Hematopoietic multipotent progenitor cell (in vitro differentiated cells): ENCODE results near the gene NDUFV2. TPM values are rescaled to one million over a fixed set of nuclear protein-coding genes. Genes with fewer than 3 reads are reported as not detected.
A peak's percentile ranks its signal among the peaks of the same experiment; 100 is the strongest.
"Not testable (repeated sequence)": the region's sequence is repeated elsewhere in the genome, so short reads cannot be mapped to it uniquely, and the experiment has no call there.

Source experiments
- DNase-seq, 3 donors: peaks; one replicate each; pipeline ENCODE4 v3.0.0-alpha.2; 2011 to 2015; ENCODE audit warnings: low read depth in 2 of 3, low spot score in 2 of 3
- total RNA-seq: library from RNA; depleted of rRNA; stranded (reverse); fragments of >200 nt; gene quantifications from one replicate; pipeline ENCODE4 v1.2.3, GENCODE V29; 2012

Gene NDUFV2
- total RNA-seq, 1 donor, result 49.3 TPM

DNA sequence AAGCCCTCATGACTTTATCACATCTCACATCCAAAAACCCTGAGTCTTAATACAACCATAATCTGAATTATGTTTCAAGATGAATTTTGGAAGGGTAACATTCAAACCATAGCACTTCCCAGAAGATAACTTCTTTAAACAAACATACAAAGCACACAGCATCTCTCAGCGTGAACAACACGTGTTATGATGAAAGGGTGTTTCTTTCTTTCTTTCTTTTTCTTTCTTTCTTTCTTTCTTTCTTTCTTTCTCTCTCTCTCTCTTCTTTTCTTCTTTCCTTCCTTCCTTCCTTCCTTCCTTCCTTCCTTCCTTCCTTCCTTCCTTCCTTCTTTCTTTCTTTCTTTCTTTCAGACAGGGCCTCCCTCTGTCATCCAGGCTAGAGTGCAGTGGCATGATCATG lies 13.8 kb upstream of the NDUFV2 start:
- DNase-seq, result not testable (repeated sequence)

DNA sequence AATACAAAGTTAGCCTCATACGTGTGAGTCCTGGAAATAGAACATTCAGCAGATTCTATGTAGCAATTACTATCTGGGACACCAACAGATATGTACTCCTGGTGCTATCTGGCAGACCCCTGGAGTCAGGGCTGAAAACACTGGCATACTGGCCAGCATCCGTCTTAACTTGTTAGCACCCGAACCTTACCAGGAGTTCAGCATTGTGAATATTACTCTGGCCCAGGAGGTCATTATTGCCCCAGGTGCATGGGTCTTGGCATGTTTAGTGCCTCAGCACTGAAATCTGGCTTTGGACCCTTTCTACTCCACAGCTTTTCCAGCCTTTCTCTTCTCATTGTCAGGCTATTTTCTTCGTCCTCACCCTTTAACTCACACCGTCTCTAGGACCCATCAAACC lies 11.9 kb upstream of the NDUFV2 start:
- no peak for DNase-seq

DNA sequence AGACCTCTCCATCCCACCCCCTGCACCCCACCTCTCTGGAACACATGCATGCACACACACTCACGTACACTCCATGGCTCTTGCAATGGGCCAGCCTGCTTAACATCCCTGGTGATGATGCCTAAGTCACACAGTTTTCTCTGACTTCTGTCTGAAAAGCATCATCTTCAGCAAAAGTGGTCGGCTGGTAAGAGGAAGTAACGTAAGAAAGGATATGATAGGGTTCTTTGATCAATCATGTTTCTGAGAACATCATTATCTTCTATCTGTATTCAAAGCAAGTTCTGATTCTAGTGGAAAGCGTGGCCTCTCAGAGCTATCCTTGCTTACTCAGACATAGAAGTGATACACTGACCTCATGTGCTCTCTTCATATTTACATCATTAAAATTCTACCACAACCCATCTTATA lies 11.4 kb upstream of the NDUFV2 start:
- DNase-seq, result no peak

DNA sequence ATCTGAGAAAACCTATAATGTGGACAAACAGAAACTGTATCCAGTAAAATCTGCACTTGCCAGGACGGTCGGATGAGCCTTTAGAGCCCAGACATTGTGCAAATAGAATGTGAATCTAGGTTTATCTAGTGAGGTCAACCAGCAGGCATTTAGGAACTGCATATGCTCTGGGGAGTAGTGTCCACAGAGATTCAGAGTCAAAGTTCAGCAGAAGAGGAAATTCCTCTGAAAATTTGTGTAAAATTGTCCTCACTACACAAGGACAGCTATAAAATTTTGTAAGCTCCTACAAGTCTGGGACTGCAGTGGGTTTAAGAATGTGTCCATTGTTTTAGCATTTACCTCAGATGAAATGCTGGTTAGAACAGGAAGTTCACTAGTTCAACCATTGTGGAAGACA lies 9.8 kb upstream of the NDUFV2 start:
- no peak for DNase-seq

DNA sequence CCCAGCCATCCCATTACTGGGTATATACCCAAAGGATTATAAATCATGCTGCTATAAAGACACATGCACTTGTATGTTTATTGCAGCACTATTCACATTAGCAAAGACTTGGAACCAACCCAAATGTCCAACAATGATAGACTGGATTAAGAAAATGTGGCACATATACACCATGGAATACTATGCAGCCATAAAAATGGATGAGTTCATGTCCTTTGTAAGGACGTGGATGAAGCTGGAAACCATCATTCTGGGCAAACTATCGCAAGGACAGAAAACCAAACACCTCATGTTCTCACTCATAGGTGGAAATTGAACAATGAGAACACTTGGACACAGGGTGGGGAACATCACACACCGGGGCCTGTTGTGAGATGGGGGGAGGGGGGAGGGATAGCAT lies 9.4 kb upstream of the NDUFV2 start:
- not testable (repeated sequence) for DNase-seq

DNA sequence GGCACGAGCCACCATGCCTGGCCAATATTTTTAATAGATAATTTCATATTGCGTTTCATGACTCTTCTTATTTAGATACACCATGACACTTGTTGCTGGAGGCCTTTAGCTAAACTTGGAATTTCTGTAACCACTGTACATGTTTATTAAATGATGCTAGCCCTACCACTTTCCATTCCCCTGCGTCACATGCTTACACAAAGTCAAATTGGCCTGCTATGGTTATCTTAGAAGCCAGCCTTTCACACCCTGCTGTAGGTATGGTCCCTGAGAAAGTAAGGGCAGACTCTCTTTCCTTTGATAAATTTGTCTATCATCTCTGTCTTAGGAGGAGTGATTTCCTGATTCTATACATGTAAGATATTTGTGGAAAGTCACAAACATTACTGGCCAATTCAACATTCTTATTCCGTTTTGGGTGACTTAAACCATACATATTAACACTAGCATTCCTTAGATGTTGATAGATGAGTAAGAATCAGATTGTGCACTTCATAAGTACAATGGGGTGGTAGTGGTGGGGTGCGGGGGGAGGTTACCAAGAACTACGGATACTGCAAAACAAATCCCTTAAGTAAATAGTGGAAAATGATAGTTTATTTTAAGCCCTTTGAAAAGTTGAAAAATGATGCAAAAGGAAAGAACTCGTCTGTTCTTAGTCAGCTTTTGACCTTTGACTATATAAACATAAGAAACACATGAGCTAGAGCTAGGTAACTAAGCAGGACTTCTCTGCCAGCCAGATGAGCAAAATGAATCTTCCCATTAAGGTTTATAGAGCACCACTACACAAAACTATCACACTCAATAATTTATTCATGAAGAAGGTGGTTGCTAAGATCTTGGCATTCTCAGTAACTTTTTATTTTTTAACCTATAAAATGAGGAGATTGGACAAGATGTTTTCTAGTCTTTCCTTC lies 7.9 kb upstream of the NDUFV2 start:
- no peak for DNase-seq

DNA sequence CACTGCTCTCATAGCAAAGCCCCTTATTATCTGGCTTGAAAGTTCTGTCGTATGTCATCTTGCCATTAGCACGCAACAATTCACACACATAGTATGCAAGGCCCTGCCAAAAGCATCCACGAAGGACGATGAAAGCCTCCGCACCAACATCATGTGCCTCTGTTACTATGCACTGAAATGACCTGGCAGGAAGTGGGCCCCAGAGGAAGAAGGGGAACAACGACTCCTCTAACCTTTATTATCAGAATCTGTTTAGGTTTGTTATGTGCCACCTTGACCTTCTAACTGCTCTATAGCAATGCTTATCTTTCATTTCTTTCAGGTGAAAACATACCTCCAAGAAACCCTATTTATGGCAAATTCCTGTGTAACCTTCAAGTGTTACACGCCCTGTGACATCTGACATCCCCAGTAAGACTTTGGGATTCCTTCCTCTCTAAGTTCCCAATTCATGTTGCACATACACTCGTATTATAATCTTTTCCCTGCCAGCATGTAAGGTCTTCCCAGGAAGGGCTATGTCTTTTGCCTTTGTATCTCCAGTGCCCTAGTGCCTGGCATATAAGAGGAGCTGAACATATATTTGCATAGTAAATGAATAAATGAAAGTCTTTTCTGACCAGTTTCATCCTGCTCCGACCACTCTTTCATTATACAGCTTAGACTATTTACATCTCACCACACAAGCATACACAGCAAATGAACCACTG lies 7.0 kb upstream of the NDUFV2 start:
- peak in 2 of 3 donors; percentile 53 to 68 for DNase-seq

DNA sequence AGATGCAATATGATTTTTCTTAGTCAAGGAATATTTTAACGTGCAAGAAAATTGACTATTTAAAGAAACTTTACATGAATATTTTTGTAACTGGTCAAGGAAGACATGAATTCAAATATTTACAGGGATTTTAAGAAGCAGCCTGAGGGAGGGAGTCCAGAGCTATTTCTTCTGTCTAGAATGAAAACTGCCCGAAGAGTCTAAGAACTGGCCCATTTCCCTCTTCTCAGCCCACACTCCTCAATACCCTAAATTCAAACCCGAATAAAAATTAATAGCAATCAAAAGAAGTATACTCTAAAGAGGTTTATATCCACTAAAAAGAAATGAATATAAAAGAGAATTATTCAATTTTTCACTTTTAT lies 6.5 kb upstream of the NDUFV2 start:
- no peak for DNase-seq

DNA sequence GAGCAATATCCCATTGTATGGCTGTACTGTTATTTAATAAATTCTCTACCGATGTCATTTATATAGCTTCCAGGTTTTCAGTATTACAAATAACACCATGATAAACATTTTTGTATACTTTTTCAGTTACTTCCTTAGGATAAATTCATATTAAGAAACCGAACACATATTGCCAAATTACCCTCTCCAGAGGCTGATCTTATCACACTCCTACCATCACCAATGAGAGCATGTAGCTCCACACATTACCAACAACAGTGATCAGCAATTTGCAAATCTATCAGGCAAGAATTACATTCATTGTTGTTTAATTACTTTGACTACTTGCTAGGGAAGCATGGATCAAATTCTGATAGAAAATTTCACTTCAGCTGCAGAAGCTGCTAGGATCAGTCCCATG lies 5.8 kb upstream of the NDUFV2 start:
- DNase-seq, result no peak

DNA sequence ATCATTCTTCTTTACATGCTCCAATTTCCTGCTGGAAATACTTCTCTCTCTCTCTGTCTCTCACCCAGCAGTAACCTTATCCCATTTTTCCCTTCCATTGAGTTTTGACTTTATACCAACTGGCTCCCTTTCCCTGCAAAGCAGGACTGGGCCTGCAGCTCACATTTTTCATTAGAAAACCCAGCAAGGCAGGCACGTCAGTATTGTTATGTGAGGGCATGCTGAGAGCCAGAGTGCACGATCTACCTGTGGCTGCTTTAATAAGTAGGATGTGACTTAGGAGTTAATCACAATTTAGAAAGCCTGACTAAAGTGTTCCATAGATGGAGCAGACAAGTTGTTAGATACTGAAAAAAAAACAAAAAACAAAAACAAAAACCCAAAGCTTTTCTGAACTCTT lies 5.2 kb upstream of the NDUFV2 start:
- no peak for DNase-seq

DNA sequence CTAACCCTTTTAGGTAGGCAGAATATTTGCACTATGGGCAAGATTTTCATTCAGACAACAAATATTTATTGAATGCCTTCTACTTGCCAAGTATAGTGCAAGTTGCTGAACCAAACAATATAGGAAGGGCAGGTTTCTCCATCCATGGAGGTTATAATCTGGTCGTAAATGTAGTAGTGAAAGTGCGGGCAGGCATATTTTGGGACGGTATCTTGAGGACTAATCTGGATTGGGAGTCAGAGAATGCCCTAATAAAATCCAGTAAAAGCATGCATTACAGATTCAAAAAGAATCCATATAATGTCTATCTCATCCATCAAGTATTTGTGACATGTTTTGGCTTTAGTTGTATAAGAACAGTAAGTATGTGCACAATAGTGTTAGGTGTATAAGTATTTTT lies 1.7 kb upstream of the NDUFV2 start:
- DNase-seq, result no peak

DNA sequence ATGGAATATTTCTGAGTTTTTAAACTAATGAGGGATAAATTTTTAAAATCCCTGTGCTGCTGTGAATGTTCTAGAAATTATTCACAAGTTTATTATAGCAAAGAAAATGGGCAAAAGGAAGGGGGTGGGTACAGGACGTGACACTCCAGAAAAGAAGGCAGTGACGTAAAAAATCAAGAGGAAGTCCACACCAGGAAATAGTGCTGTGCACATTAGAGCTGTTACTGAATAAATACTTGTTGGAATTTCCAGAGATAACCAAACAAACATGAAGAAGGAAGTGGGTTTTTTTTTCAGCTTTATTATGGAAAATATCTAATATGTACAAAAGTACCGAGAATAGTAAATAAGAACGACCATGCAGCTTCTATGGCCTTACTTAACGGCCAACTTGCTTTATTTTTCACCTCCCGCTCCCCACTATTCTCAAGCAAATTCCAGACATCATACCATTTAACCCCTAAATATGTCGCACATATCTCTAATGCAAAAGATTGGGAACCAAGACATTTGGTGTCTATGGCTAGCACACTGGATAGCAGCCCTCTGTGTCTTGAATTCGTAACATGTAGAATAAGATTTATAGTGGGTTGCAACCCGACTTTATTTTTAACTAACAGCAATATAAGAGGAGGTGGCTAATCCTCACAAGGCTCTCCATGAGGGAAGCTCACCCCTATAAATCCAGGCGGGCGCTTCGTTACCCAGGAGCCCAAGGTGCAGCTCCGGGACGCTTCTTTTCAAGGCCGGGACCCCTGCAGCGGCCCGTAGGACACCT lies 580 bp upstream of the NDUFV2 start:
- peak in 2 of 3 donors; percentile 77 to 85 for DNase-seq

DNA sequence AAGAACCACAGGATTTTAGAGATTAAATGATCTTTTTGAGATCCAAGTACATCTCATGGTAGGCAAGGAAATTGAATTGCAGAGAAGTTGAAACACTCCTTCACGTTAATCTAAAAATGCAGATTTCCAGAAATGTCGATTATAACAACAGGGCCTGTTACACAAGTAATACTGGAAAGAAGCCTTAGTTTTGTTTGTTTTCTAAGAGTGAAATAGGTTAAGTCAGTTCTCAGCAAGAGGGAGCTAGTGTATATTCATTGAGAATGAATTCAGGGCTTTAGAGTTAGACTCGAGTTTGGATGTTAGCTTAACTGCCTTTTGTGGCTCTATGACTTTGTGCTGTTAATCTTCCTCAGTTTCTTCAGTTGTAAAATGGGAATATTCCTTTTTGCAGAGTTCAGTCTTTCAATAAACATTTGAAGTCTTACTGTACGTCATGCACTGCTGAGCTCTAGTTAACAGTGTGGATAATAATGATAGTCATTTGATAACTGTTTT lies 926 bp downstream of the NDUFV2 start:
- peak in 1 of 3 donors; percentile 42 for DNase-seq

DNA sequence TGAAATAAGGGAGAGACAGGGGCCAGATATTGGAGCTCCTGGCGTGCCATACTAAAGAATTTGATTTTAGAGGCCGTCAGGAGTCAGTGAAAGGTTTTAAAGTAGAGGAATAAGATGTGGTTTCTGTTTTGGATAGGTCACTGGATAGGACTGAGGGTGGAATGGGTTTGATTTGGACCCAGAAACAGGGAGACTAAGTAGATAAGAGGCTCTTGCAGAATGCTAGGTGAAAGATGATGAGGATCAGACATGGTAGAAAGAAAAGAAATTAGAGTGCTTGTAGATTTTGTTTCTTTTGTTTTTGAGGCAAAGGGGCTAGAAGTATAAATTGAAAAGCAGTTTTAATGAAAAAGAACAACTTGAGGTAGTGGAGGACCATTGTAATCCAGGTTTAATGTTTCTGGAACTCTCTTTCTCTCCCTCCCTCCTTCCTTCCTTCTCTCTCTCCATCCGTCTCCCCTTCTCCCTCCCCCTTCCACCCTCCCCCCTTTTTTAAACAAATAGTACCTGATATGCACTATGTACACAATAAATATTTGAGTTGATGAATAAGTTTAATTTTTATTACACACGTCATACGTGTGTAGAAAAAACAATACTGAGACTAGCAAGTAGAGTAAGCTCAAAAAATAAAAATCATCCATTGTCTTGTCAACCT lies 1.9 kb downstream of the NDUFV2 start:
- no peak for DNase-seq

DNA sequence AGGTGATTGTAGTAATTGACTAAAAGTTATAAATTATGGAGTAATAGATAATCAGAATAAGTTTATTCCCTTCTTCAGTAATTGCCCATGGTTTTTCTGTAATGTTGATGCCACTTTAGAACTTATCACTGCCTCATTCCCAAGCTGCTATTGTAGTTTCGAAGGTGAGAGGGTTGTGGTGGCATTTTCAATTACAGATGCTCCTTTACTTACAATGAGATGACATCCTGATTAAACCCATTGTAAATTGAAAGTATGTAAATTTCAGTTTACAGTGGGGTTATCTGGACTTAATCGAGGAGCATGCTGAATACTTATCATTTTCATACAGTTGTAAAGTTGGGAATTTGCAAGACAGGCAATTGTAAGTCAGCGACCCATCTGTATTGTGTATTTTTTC lies 2.9 kb downstream of the NDUFV2 start:
- DNase-seq, result no peak

DNA sequence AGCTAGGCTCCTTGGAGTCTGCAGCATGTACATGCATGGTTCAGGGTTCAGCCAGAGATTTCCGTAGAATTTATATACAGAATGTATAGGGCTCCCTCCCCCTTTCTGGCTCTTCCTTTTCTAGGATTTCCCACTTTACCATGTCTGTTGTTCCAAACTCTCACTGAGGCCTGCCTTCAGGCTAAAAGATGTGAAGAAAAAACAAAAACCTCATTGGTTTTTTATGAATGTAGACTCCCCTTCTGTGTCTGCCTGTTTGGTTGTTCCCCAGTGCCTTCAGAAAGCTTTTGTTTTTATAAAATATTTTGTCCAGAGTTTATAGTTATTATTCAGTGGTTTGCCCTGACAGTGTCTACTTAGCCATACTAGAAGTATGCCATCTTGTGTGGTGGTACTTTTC lies 3.6 kb downstream of the NDUFV2 start:
- no peak for DNase-seq

DNA sequence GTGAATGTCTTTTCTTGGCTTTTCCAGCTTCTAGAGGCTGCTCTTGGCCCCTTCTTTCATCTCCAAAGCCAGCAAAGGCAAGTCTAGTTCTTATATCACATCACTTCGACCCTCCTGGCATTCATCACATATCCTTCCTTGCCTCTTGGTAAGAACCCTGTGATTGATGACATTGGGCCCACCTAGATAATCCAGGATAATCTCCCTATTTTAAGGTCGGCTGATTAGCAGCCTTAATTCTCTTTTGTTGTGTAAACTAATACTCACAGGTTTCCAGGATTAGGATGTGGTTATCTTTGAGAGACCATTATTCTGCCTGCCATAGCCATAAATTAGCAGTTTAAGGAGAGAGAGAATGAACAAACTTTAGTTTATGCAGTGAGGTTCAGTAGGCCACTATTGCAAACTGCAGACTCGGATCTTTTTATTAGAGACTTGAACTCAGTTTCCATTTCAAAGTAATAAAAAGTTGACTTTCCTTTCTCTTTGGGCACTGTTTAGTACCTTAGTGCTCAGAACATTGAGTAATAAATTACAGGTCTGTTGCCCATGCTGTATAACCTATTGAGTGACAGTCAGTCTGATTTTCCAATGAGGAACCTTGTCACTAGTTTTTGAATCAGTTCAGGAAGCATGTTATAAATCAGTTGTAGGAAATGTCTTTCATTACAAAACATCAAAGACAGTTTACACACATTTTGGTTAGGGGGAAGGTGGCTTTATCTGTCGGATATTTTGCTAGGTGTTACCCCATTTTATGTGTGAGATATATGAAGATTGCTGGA lies 4.5 kb downstream of the NDUFV2 start:
- DNase-seq, result no peak

DNA sequence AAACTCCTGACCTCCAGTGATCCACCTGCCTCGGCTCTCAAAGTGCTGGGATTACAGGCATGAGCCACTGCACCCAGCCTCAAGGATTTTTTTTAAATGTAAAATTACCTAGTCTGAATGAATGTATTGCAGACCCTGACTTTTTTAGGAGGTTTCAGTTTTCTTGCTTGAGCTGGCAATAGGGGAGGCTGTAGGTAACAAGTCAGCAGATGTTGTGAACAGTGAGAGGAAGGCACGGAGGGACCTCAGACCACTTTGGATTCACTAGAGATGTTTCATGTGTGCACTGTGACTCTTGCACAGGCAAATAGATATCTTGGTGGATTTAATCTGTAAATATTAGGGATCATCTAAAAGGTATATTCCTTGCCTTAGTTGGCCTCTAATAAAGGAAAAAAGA lies 6.4 kb downstream of the NDUFV2 start:
- no peak for DNase-seq

DNA sequence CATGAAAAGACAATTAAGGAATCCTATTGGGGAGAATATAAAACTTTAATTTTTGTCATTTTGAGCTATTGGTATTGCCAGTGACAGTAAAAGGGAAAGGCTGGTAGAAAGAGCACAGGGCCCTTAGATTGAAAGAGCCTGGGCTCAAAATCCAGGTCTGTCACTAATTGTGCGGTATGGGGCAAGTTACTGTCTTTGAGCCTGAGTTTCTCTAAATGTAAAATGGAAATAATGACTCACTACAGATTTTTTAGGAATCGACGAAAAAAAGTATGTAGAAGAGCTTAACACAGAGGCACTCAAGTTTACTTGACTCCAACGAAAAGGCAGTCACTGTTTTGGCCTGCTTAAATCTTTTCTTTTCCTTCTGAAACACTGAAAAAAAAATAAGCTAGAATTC lies 7.0 kb downstream of the NDUFV2 start:
- DNase-seq, result no peak
